Activated gamma-delta T cell treated with Interleukin-2 at 50 U/mL for 16 hours (primary cell): ENCODE results near the gene B3GNT8.
A peak's percentile ranks its signal among the peaks of the same experiment; 100 is the strongest.
"Not testable (repeated sequence)": the region's sequence is repeated elsewhere in the genome, so short reads cannot be mapped to it uniquely, and the experiment has no call there.

Experiments used
- DNase-seq: peaks from one replicate; pipeline ENCODE4 v3.0.0-alpha.2; 2020

The B3GNT8 gene

DNA sequence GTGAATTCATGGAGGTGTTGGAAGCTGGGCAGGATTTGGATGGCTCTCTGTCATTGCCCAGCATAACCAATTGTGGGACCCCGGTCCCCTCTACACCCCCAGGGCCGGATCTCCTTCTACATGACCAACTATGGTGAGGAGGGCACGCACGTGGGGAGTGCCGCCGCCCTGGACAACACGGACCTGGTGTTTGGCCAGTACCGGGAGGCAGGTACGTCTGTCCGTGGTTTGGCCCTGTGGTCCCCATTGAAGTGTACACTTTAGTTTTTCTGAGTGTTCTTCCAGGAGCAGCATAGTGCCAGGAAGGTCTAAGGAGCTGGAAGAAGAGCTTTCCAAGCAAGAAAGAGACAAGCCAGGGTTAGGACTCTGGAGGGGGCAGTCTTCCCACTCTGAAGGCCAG is 13.2 kb downstream of the B3GNT8 start:
- DNase-seq: no peak

DNA sequence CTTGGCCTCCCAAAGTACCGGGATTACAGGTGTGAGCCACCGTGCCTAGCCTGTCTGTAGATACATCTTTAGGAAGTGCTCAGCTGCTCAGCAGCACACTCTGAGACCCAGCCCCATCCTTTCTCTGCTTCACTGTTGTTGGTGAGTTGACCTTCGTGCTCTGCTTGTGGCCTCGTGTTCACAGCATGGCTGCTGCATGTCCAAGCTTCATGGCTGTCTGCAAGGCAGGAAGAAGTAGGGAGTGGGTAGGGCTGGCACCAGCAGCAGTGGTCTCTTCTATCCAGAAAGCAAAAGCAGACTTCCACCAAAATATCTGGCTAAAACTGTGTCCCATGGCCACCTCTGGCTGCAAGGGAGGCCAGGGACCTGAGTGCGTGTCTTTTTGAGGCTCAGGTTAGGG is 14.2 kb downstream of the B3GNT8 start:
- DNase-seq: no peak

DNA sequence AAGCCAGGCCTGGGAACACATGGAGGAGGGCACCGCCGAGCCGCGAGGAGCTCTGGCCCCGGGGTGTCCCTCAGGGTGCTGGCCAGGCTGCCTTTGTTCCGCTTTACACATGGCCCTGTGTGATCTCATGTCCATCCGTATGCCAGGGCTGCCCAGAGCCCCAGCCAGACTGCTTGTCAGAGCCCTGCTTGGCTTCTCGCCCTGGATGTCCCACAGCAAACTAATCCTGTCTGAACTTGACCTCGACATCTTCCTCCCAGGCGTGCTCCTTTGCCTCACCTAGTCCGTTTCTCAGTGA is 15.3 kb downstream of the B3GNT8 start:
- no peak for DNase-seq

DNA sequence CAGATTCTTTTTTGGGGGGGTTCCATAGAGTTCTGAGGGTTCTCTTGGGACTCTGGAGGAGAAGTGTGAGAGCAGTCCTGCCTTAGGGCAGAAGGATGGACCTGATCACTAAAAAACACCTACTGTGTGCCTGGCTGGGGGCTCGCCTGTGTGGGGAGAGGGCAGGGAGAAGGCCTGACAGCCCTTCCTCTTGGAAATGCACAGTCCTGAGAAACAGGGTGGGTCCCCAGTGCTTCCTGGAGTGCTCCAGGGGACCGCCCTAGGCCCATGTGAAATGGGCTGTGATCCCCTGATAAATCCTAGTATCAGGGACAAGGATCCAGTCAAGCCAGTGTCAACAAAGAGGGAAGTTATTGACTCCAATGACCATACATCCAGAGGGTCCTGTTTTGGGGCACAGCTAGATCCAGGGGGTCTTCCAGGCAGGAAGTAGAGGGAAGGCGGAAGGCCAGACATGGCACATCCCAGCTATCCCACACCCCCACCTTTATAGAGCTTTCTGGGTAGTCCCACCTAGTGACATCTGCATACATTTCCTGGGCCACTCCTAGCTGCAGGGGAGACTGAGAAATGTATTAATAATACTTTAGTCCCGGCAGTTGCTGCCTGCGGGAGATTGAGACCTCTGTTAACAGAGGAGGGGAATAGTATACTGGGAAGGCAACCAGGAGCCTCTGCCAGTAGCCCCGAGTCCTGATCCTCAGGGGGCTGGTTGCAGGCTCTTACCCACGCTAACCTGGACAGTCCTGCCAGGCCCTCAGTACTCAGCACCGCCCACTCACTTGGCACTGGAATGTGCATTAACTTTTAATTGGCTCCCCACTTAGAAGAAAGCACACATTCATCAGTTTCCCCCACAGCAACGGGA is 15.8 kb downstream of the B3GNT8 start:
- no peak for DNase-seq

DNA sequence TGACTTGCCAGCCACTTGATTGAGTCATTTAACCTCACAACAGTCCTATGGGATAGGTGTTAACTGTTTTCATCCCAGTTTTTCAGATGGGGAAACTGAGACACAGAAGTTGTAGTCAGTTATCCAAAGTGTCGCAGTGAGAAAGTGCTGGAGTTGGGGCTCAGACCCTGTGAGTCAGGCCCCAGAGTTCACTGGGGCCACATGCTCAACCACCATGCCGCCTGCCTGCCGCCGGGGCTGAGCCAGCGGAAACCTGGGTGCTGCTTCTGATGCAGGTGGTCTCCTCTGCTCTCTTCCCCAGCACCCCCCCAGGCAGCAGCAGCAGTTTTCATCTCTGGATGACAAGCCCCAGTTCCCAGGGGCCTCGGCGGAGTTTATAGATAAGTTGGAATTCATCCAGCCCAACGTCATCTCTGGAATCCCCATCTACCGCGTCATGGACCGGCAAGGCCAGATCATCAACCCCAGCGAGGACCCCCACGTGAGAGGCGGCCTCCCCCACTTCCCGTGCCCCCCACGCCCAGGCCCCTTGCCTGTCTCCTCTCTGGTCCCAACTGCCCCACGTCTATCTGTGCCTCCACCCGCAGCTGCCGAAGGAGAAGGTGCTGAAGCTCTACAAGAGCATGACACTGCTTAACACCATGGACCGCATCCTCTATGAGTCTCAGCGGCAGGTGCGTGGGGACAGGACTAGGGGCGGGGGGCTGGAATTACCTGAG is 16.7 kb downstream of the B3GNT8 start:
- DNase-seq: no peak

DNA sequence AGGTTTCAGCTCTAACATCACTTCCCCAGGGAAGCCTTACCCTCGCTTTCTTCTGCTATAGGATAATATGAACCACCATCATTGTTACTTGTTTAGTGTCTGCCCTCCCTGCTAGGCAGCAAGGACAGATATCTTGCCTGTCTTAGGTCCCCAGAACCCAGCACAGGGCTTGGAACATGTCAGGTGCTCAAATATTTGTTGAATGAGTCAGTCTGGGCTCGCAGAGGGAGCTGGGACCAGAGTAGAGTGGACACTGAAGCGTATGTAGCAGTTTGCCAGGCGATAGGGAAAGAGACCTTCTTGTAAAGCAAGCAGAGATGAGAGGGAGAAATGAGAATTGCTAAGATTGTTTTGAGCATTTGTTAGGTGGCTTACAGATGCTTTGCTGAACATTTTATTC is 17.9 kb downstream of the B3GNT8 start:
- no peak for DNase-seq

DNA sequence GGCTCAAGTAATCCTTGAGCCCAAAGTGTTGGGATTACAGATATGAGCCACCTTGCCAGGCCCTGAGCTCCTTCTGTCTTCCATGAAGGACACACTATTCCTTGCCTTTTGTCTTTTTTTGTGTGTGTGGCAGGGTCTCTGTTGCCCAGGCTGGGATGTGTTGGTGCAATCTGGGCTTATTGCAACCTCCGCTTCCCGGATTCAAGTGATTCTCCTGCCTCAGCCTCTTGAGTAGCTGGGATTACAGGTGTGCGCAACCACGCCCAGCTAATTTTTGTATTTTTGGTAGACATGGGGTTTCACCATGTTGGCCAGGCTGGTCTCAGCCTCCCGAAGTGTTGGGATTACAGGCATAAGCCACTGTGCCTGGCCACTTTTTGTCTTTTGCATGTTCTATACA is 18.3 kb downstream of the B3GNT8 start:
- DNase-seq: not testable (repeated sequence)

DNA sequence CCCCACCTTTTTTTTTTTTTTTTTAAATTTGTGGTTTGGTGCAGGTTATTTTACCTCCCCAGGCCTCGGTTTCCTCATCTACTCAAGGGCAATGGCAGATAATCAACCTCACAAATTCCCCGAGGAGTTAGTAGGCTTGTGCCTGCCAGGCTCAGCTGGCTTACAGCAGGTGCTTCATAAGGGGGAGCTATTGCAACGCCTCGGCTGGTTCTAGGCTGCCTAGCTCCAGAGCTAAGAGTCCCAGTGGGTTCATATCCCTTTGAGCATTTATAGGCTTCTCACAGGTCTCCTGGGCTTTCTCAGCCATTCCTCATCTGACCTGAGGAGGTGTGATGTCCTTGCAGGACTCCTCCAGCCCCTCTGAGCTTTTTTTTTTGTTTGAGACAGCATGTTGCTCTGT is 18.9 kb downstream of the B3GNT8 start:
- DNase-seq: no peak

DNA sequence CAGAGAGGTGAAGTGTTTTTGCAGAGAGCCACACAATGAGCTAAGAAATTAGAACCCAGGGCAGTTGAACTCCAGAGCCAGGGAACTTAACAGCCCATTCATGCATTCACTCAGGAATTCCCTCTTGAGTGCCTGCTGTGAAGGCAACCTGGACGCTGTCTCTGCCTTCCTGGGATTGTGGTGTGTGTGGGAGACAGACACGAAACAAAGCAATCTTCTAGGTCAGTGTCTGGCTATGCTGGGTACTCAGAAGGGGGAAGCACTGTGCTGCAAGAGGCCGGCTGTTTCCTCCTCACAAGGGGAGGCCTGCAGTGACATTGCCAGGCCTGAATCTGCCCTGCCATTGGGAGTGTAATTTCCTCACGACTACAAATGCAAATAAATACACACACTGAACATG is 19.9 kb downstream of the B3GNT8 start:
- no peak for DNase-seq

DNA sequence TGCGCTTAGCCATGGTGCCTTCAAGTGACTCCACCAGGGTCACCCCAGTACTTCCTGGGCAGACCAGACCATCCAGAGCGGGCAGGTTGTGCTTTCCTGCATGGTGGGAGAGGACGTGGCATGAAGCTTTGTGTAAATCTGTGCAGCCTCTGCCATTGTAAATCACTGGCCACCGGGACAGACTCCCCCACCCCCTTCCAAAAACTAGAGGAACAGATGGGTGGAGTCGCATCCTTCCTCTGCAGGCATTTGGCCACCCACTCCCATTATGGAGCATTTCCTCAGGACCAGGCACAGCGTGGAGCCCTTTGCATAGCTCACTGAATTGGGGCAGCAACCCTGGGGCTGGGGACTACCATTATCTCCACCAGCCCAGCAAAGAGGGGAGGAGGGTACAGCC is 21.4 kb downstream of the B3GNT8 start:
- DNase-seq: no peak

DNA sequence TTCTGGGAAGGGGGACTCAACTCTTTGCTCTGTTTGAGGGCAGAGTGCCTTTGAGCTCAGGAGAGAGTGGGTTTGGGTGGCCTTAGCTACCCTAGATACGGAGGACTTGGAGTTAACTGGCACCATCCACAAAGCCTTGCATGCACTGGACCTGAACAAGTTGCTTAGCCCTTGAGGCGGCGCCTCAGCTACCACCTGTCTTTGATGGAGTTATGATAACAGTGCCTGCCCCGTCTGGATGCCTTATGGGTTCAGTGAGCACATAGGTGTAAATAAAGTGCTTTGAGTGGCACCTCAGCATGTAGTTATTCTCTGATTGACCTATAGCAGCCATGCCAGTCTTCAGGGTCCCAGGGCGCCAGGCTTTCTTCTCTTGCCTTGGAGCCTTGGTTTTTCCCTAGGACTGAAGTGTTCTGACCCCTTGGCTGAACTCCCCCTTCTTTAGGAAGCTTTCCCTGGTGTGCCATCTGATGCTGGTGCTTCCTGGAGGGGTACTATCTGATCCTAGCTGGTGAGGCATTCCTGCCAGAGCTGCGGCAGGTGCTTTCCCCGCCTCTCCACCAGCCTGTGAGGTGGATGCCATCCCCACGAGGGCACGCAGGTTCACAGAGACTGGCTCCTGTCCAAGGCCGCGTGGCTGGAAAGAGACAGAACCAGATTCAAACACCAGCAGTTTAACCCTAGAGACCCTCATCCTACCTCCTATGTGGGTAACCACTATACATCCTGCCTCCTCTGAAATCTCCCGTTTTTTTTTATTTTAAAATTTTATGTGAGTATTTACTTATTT is 23.8 kb downstream of the B3GNT8 start:
- no peak for DNase-seq

DNA sequence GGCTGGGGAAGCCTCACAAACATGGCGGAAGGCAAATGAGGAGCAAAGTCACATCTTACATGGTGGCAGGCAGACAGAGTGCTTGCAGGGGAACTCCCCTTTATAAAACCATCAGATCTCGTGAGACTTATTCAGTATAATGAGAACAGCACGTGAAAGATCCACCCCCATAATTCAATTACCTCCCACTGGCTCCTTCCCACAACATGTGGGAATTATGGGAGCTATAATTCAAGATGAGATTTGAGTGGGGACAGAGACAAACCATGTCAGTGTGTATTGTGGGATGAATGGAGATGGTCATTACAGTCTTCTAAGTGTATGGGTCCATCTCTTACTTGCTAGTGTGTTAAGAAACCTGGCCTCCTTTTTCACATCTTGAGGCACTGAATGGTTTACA is 25.2 kb downstream of the B3GNT8 start:
- DNase-seq: no peak

DNA sequence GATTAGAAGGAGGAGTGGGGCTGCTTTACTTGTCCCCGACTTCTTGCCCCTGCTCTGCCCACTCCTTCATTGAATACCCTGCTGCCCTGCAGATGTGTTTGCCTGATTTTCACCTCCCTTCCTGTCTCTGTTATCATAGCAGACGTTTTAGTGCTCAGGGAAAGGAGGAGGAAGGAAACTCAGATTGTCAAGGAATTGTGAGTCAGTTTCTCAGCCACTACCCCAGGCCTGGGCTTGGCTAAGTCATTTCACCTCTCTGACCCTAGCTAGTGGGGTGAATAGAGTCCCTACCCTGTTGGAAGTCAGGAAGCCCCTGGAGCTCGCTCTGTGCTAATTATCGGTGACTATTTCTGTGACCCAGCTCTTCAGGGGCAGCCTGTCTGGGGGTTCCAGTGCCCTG is 25.7 kb downstream of the B3GNT8 start:
- DNase-seq: no peak

DNA sequence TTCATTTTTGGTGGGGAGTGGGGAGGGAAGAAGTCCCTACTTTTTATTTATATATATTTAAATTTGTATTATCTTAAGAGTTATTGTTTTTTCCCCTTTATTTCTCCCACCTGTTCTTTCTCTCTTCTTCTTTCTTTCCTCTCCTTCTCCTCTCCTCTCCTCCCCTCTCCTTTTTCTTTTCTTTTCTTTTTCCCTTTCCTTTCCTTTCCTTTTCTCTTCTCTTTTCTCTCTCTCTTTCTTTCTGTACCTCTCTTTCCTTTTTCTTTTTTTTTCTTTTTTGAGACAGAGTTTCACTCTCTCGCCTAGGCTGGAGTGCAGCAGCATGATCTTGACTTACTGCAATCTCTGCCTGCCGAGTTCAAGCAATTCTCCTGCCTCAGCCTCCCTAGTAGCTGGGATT is 27.6 kb downstream of the B3GNT8 start:
- no peak for DNase-seq

DNA sequence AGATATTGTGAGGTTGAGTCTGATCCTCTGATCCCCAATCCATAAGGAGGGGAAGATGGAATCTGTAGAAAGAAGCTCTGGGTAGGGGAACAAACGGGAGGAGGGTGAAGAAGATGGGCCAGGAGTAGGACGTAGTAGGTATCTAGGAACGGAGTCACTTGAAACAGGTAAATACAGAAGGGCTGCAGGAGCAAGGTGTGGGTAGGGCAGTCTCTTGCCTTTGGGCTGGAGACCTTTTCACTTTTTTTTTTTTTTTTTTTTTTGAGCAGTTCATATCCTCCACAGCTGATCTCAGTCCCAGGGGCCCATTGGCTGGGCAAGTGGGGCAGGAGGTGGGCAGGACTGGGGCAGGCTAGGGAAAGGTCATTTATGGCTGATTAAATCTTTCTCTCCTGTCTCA is 28.1 kb downstream of the B3GNT8 start:
- DNase-seq: no peak

DNA sequence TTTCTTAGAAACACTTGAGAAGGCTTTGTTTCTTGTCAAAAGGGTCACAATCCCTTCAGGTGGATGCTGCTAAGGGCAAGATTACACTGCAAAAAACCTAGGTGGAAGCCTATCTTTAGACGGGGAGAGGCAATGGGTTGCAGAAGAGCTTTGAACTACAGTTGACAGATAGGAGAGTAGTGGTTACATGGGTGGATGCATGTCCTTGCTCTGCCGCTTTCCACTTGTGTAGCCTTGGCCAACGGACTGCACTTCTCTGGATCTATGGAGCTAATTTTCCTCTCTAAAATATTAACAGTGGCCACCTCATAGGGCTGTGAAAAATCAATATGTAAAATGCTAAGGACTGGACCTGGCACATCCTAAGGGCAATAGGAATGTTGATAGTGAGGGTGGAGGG is 28.6 kb downstream of the B3GNT8 start:
- no peak for DNase-seq

DNA sequence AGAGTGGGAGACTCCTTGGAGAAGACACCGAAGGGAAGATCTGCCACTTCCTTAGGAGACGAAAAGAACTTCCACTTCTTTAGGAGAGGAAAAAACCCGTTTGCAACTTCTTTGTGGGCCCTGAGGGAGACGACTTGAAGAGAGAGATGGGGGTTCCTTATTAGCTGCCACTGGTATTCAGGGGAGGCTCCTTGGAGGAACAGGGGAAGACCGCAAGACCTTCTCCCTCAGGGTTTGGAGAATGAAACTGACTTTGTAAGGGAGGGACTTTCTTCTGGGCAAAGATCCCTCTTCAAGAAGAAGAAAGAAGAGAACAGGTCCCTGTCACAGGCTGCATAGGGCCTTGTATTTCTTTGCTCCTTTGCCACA is 29.1 kb downstream of the B3GNT8 start:
- DNase-seq: no peak

DNA sequence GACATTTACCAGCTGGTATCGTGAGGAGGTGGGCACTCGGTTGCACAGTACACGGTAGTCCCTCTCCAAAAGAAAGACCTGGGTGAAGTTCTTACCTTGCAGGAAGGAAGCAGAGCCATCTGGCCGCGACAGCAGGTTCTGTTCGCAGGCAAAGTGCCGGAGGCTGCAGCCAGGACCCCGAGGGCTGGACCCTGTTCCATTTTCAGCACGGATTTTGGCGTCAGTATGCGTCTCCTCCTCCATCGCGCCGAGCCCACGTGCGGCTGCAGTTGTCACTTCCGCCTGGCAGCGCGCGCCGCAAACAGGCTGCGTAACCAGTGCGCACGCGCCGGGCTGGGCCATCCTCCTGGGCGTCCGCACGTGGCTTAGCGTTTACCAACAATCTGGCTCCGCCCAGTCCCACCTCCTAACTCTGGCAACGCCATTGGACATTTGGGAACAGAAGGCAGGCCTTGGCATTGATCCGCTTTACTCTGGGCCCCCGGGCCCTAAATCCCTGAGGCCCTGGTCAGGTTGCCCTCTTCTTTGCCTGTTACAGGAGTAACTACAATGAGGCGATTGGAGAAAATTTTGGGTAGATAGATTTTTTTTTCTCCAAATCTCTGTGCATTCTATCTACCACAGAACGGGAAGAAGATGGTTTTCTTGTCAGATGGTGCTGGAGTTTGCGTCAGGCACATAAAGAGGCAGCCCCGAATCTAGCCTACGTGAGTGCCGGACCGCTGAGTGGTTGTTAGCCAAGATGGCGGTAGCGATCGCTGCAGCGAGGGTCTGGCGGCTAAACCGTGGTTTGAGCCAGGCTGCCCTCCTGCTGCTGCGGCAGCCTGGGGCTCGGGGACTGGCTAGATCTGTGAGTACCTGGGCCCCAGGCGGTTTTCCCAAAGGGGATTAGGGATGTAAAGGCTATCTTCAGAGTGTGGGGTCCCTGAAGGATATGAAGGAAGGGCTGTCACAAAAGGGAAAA is 29.8 kb downstream of the B3GNT8 start, which contains the start of the genes BCKDHA and EXOSC5:
TSS of gene BCKDHA (plus strand) at position 733 of the 964 bp plus-strand sequence. CDS start at position 743, 10 bp downstream.
TSS of gene EXOSC5 (minus strand) at position 274 of the 964 bp plus-strand sequence. CDS start at position 243, 31 bp downstream.
- DNase-seq: peak; percentile 99

DNA sequence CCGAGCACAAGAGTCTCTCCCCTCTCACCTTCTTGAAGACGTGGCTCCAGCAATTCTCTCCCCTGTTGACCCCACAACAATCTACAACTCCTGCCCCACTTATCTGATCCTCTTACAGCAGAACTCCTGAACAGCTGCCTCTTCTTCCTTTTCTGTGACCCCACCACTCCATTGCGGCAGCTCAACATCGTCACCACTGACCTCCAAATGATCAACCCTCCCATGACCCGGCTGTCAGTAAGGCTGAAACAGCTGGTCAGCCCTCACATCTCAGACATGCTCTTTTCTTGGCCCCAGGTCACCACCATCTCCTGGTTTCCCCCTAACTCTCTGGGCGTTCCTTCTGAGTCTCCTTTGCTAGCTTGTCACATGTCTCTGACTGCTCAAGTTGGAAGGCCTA is 31.8 kb downstream of the B3GNT8 start:
- no peak for DNase-seq

DNA sequence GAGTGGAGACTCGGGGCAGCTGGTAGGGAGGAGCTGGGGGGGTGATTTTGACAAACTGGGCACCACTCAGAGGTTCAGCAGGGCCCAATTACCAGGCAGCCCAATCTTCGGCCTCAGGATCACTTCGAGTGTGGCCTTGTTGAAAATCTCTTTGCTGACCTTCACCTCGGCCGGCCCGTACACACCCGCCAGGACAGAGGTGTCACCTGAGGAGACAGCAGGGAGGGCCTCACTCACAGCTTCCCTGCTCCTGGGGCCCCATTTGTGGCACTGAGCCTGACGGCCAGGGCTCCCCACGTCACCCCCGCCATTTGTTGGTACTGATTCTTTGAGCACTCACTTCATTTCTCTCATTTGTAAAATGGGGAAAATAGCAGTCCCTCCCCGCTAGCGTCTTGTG is 34.4 kb downstream of the B3GNT8 start:
- DNase-seq: no peak

DNA sequence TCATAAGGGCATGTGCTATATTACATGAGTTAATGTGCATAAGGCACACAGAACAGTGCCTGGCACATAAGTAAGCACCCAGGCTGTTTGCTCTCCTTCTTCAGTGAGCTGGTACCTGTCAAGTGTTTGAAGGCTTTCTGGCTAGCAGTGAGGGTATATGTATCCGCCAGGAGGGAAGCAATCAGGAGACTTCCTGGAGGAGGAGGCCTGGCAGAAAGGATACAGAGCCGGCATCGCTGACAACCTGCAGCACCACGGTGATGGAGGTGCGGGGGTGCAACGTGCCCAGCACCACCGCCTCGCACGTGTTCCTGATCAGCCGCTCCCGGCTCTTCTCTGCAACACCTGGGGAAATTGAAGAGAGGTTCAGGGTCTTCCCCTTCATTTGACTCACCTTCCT is 35.6 kb downstream of the B3GNT8 start:
- DNase-seq: no peak

DNA sequence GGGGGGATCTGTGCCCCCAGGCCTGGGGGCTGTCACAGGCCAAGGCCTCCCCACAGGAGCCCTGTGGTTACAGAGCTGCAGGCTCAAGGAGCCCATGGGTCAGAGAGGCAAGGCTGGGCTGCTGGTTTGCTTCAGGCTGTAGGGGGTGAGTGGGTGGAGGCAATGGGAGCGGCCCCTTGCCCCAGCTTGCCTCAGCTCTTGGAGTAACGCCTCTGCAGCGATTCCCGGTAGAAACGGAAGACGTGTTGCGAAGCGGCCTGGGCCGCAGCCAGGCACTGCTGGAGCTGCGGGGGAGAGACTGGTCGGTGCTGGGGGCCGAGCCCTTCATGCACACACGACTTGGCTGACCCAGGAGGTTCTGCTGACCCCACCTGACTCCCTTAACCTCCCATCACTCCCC is 40.7 kb downstream of the B3GNT8 start:
- no peak for DNase-seq

DNA sequence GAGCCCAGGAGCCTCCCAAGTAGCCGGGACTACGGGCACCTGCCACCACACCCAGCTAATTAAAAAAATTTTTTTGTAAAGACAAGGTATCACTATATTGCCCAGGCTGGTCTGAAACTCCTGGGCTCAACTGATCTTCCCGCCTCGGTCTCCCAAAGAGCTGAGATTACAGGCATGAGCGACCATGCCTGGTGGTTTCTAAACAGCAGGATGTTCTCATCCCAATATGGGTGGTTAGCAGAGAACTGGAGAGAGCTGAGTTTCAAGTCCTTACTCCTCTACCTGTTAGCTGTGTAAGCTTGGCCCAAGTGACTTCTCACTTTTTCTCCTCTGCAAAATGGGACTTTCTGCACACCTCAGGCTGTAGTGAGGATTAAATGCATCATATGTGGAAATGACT is 42.8 kb downstream of the B3GNT8 start:
- DNase-seq: no peak
